22Rv1 (cell line): ENCODE data around the gene LRRFIP1.

Experiments used
- CTCF ChIP-seq: fragments of 450-650 bp; IDR thresholded peaks from 2 replicates; pipeline ENCODE4 v1.5.1; 2017; ENCODE audit warnings: mild to moderate bottlenecking
- ZFX ChIP-seq: fragments of 450-650 bp; IDR thresholded peaks from 2 replicates; pipeline ENCODE4 v1.6.1; 2017; ENCODE audit warnings: antibody characterized with exemption, borderline replicate concordance

- no peak for TF ChIP-seq ZFX
- no peak for TF ChIP-seq CTCF
Measured at GRCh38 chr2:237735798-237736197, 108.4 kb downstream of the LRRFIP1 start.
